HG03025 (cell line): ENCODE results near the gene SOCS7.

ENCODE experiments used
- ATAC-seq: cut with Tn5 transposase; IDR thresholded peaks from one replicate; pipeline ENCODE4 v1.9.1; 2021; ENCODE audit warnings: mild to moderate bottlenecking, moderate library complexity; ENCODE audit not compliant: unreplicated experiment, low FRiP score

The SOCS7 gene

GRCh38 chr17:38361694-38362465, 10.2 kb downstream of the SOCS7 start:
- no peak for ATAC-seq

GRCh38 chr17:38363016-38363415, 11.4 kb downstream of the SOCS7 start:
- ATAC-seq, result no peak

- ATAC-seq, result no peak
These were observed 13.1 kb downstream of the SOCS7 start for GRCh38 chr17:38364741-38365140.

- no peak for ATAC-seq
These were observed 17.7 kb downstream of the SOCS7 start for GRCh38 chr17:38369124-38369886.

GRCh38 chr17:38379448-38379847, 27.8 kb downstream of the SOCS7 start:
- ATAC-seq, result no peak

GRCh38 chr17:38395090-38395489, 43.4 kb downstream of the SOCS7 start:
- ATAC-seq, result no peak

- ATAC-seq, result no peak
These were observed 45.6 kb downstream of the SOCS7 start for GRCh38 chr17:38397227-38397626.

GRCh38 chr17:38400286-38400685, 48.6 kb downstream of the SOCS7 start:
- no peak for ATAC-seq

- no peak for ATAC-seq
These were observed 49.8 kb downstream of the SOCS7 start for GRCh38 chr17:38401459-38401858.

GRCh38 chr17:38402897-38403296, 51.3 kb downstream of the SOCS7 start:
- ATAC-seq, result no peak

GRCh38 chr17:38403491-38403890, 51.8 kb downstream of the SOCS7 start:
- no peak for ATAC-seq

GRCh38 chr17:38404174-38404943, 52.7 kb downstream of the SOCS7 start:
- no peak for ATAC-seq

GRCh38 chr17:38405654-38406053, 54.0 kb downstream of the SOCS7 start:
- ATAC-seq, result no peak

GRCh38 chr17:38410201-38410600, 58.6 kb downstream of the SOCS7 start:
- ATAC-seq, result no peak

GRCh38 chr17:38415250-38416194, 63.9 kb downstream of the SOCS7 start:
- no peak for ATAC-seq

- ATAC-seq, result no peak
These were observed 65.2 kb downstream of the SOCS7 start for GRCh38 chr17:38416840-38417209.

GRCh38 chr17:38417210-38417951, 65.7 kb downstream of the SOCS7 start:
- ATAC-seq, result no peak

GRCh38 chr17:38418062-38418692, 66.5 kb downstream of the SOCS7 start:
- ATAC-seq, result no peak
